Measurements from ENCODE around the gene CDH18.

Gene CDH18

GRCh38 chr5:19694949-19695611 is 292.9 kb downstream of the CDH18 start:
- no peak for ATAC-seq (ENCODE audit: insufficient read depth, low read depth)
- no peak overlapping the region for H2AFZ ChIP-seq (ENCODE audit: low read depth, low read length)
- H3K9me3 ChIP-seq (ENCODE audit: insufficient read depth, low read length, severe bottlenecking): no peaks in the 10 kb centered on the region
- DNase-seq: no peak
- H4K20me1 ChIP-seq (ENCODE audit: insufficient read depth, low read length): no peaks in the 10 kb centered on the region
- TF ChIP-seq EZH2 (IDR thresholded peaks at IDR 0.05; ENCODE audit: borderline replicate concordance, low read depth, low read length, severe bottlenecking) (no peak), CTCF (IDR thresholded peaks at IDR 0.05; ENCODE audit: borderline replicate concordance, extremely low read depth, low read length, poor library complexity, severe bottlenecking) (no peak)
- no peak overlapping the region for H3K4me2 ChIP-seq (ENCODE audit: insufficient read depth, low read length)
- H3K27me3 ChIP-seq (ENCODE audit: insufficient read depth, low read length, poor library complexity): no peaks in the 10 kb centered on the region
- H3K9ac ChIP-seq (ENCODE audit: low read depth, low read length): no peak overlapping the region
- no peaks in the 10 kb centered on the region for H3K79me2 ChIP-seq (ENCODE audit: insufficient read depth, low read length)
- no peak overlapping the region for H3K4me3 ChIP-seq (ENCODE audit: low read depth in 1 of 2, low read length in 2 of 2)
- H3K36me3 ChIP-seq (ENCODE audit: insufficient read depth, low read length): no peaks in the 10 kb centered on the region
- no peak overlapping the region for H3K27ac ChIP-seq (ENCODE audit: low read length)
- no peaks in the 10 kb centered on the region for H3K4me1 ChIP-seq (ENCODE audit: insufficient read depth, low read length)

GRCh38 chr5:19690978-19691377 is 297.0 kb downstream of the CDH18 start:
- TF ChIP-seq EZH2 (IDR thresholded peaks at IDR 0.05; ENCODE audit: borderline replicate concordance, low read depth, low read length, severe bottlenecking) (no peak), CTCF (IDR thresholded peaks at IDR 0.05; ENCODE audit: borderline replicate concordance, extremely low read depth, low read length, poor library complexity, severe bottlenecking) (no peak)
- no peak overlapping the region for H2AFZ ChIP-seq (ENCODE audit: low read depth, low read length)
- H3K4me1 ChIP-seq (ENCODE audit: insufficient read depth, low read length): no peaks in the 10 kb centered on the region
- H3K27ac ChIP-seq (ENCODE audit: low read length): no peak overlapping the region
- H3K27me3 ChIP-seq (ENCODE audit: insufficient read depth, low read length, poor library complexity): no peaks in the 10 kb centered on the region
- no peak overlapping the region for H3K9ac ChIP-seq (ENCODE audit: low read depth, low read length)
- DNase-seq (no peak), ATAC-seq (ENCODE audit: insufficient read depth, low read depth) (no peak)
- H3K4me3 ChIP-seq (ENCODE audit: low read depth in 1 of 2, low read length in 2 of 2): no peak overlapping the region
- H3K79me2 ChIP-seq (ENCODE audit: insufficient read depth, low read length): no peaks in the 10 kb centered on the region
- H3K36me3 ChIP-seq (ENCODE audit: insufficient read depth, low read length): no peaks in the 10 kb centered on the region
- H4K20me1 ChIP-seq (ENCODE audit: insufficient read depth, low read length): no peaks in the 10 kb centered on the region
- H3K9me3 ChIP-seq (ENCODE audit: insufficient read depth, low read length, severe bottlenecking): peaks cover 4% of the 10 kb centered on the region
- no peak overlapping the region for H3K4me2 ChIP-seq (ENCODE audit: insufficient read depth, low read length)

- ATAC-seq (ENCODE audit: insufficient read depth, low read depth) (no peak), DNase-seq (no peak)
- H3K27me3 ChIP-seq (ENCODE audit: insufficient read depth, low read length, poor library complexity): no peaks in the 10 kb centered on the region
- no peaks in the 10 kb centered on the region for H3K36me3 ChIP-seq (ENCODE audit: insufficient read depth, low read length)
- H4K20me1 ChIP-seq (ENCODE audit: insufficient read depth, low read length): no peaks in the 10 kb centered on the region
- H3K9ac ChIP-seq (ENCODE audit: low read depth, low read length): no peak overlapping the region
- TF ChIP-seq EZH2 (IDR thresholded peaks at IDR 0.05; ENCODE audit: borderline replicate concordance, low read depth, low read length, severe bottlenecking): no peak
- TF ChIP-seq CTCF (IDR thresholded peaks at IDR 0.05; ENCODE audit: borderline replicate concordance, extremely low read depth, low read length, poor library complexity, severe bottlenecking): no peak
- no peaks in the 10 kb centered on the region for H3K4me1 ChIP-seq (ENCODE audit: insufficient read depth, low read length)
- H3K4me2 ChIP-seq (ENCODE audit: insufficient read depth, low read length): no peak overlapping the region
- H3K79me2 ChIP-seq (ENCODE audit: insufficient read depth, low read length): no peaks in the 10 kb centered on the region
- no peak overlapping the region for H2AFZ ChIP-seq (ENCODE audit: low read depth, low read length)
- H3K4me3 ChIP-seq (ENCODE audit: low read depth in 1 of 2, low read length in 2 of 2): no peak overlapping the region
- no peak overlapping the region for H3K27ac ChIP-seq (ENCODE audit: low read length)
- peaks cover 4% of the 10 kb centered on the region for H3K9me3 ChIP-seq (ENCODE audit: insufficient read depth, low read length, severe bottlenecking)
Measured at GRCh38 chr5:19685473-19685872, 302.5 kb downstream of the CDH18 start.

Measured in DND-41 (cell line).